T-helper 2 cell (primary cell): Measurements from ENCODE around the gene IGFALS.

Experiments used
- DNase-seq, 5 experiments: peaks; one replicate each; pipeline versions ENCODE4 v3.0.0 to v3.0.0-alpha.2; 2012 to 2022

The IGFALS gene

DNA sequence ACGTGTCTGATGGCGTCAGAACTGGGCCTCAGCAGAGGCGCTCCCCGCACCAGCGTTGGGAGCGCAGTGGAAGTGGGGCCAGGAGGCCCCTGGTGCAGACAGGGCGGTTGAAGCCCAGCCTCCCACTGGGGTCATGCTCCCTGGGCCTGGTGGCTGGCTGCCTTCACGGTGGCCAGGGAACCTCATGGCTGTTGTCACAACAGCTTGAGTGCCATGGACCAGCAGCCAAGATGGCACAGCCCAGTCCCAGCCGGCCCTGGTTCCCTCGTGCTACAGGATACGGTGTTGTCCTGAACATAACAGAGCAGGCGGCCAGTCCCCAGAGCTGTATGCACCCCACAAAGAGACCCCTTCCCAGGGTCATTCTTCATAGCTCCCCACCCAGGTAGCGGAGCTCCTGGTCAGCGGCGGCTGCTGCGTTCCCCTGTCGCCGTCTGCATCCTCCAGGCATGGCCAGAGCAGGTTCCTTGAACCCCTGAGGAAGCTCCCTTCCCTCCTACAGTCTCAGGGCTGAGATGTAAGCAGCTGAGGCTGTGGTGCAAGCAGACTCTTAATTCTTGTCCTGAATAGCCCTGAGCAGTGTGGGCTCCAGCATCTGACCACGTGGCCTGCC lies 51.8 kb downstream of the IGFALS start:
- no peak for DNase-seq

DNA sequence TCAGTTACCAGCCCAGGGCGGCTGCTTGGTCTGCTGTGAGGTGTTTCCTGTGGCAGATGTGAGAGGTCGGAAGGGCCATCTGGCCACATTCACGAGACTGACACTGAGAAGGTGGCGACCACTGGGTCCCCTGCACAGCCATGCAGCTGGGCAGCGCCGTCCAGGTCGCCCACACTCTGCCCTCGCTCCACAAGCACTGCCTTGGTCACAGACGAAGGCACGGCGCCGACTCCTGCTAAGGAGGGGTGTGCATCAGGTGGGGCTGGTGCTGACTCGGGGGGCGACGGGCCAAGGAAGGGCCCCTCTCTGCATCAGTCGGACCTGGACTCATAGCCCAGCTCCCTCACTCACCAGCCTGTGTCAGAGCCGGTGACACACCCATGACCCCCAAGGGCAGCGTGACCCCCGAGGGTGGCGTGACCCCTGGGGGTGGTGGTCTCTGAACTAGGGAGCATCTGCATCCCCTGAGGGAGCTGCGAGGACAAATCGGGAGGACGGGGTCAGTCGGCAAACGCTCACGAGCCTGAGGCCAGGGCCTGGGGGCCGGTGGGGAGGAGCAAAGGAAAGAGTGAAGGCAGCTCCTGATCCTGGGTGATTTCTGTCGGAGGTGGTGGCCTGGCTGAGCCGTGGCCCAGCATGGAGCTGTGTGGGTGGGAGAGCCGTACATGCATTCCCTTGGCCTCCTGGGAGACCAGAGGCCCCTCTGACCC lies 52.6 kb downstream of the IGFALS start:
- DNase-seq = no peak
